PC-9 (cell line): ENCODE measurements around the gene RABGGTA. TPM values are rescaled to one million over a fixed set of nuclear protein-coding genes. Genes with fewer than 3 reads are reported as not detected.
"Not testable (repeated sequence)": the region's sequence is repeated elsewhere in the genome, so short reads cannot be mapped to it uniquely, and the experiment has no call there.

Experiments used
- BruUV-seq: library from RNA; stranded (reverse); fragments of 400-500 nt; replicated peaks from 2 replicates; lab custom pipeline; 2021; lab: Mats Ljungman, UMichigan
- CTCF ChIA-PET: fragments of 300-600 bp; sonication (Branson Sonifier 250); formaldehyde crosslinking; loops from one replicate; lab custom pipeline; 2022; ENCODE audit warnings: antibody characterized with exemption; lab: Charles Lee
- POLR2A ChIA-PET: fragments of 300-600 bp; sonication (Branson Sonifier 250); formaldehyde crosslinking; loops from one replicate; lab custom pipeline; 2022; ENCODE audit warnings: antibody characterized with exemption; ENCODE audit not compliant: unreplicated experiment; lab: Charles Lee
- DNase-seq, 2 experiments: peaks; one replicate each; pipeline versions ENCODE4 v3.0.0 to v3.0.0-alpha.2; 2015 to 2022; ENCODE audit warnings: mixed read lengths in 1 of 2
- H2AFZ ChIP-seq: fragments of 200-600 bp; sonication (generic); 2 replicates; pipeline ENCODE4 v1.8.1; 2017; ENCODE audit warnings: antibody characterized with exemption
- H3F3A ChIP-seq: fragments of 200-600 bp; sonication (generic); 2 replicates; pipeline ENCODE4 v1.8.1; 2017; ENCODE audit warnings: antibody characterized with exemption, mild to moderate bottlenecking, low read depth; ENCODE audit not compliant: insufficient read depth
- H3K27ac ChIP-seq: fragments of 200-600 bp; sonication (generic); 2 replicates; pipeline ENCODE4 v1.6.1; 2016; ENCODE audit warnings: mixed run types
- H3K27me3 ChIP-seq: fragments of 200-600 bp; sonication (generic); 2 replicates; pipeline ENCODE4 v1.6.1; 2016; ENCODE audit warnings: low read depth, mixed run types; ENCODE audit not compliant: insufficient read depth
- H3K36me3 ChIP-seq: fragments of 200-600 bp; sonication (generic); 2 replicates; pipeline ENCODE4 v1.6.1; 2016; ENCODE audit warnings: low read depth, mixed run types
- H3K4me1 ChIP-seq: fragments of 200-600 bp; sonication (generic); replicated peaks from 2 replicates; pipeline ENCODE4 v1.6.1; 2016; ENCODE audit warnings: mixed run types; ENCODE audit not compliant: insufficient read depth
- H3K4me2 ChIP-seq: fragments of 200-600 bp; sonication (generic); 2 replicates; pipeline ENCODE4 v1.6.1; 2017; ENCODE audit warnings: mixed run types
- H3K4me3 ChIP-seq: fragments of 200-600 bp; sonication (generic); 2 replicates; pipeline ENCODE4 v1.6.1; 2016; ENCODE audit warnings: mixed run types
- H3K79me2 ChIP-seq: fragments of 200-600 bp; sonication (generic); 2 replicates; pipeline ENCODE4 v1.6.1; 2017; ENCODE audit warnings: low read depth, mixed run types
- H3K9me2 ChIP-seq: fragments of 200-600 bp; sonication (generic); 2 replicates; pipeline ENCODE4 v1.8.1; 2017; ENCODE audit warnings: mild to moderate bottlenecking; ENCODE audit not compliant: insufficient read depth
- H3K9me3 ChIP-seq: fragments of 200-600 bp; sonication (generic); 2 replicates; pipeline ENCODE4 v1.8.1; 2016; ENCODE audit warnings: low read depth; ENCODE audit not compliant: insufficient read depth
- H4K20me1 ChIP-seq: fragments of 200-600 bp; sonication (generic); 2 replicates; pipeline ENCODE4 v1.8.1; 2017; ENCODE audit not compliant: insufficient read depth
- EZH2 ChIP-seq: fragments of 200-600 bp; sonication (generic); IDR thresholded peaks from 2 replicates; pipeline ENCODE4 v1.8.0; 2017; ENCODE audit warnings: antibody characterized with exemption, low read depth
- intact Hi-C: fragments of 100-400 bp; cut with micrococcal nuclease; formaldehyde crosslinking; loops from one replicate; pipeline ENCODE4 v1.10.0; 2022; ENCODE audit not compliant: unreplicated experiment
- total RNA-seq: library from RNA; stranded (reverse); gene quantifications from 2 replicates; pipeline ENCODE4 v1.2.3, GENCODE V29; 2021
- TF ChIP-seq, protein P1 (sequence below): fragments of 200-600 bp; sonication (generic); conservative IDR thresholded peaks from 2 replicates; pipeline ENCODE4 v1.6.1; 2017; ENCODE audit warnings: mixed run types, antibody characterized with exemption, mild to moderate bottlenecking, moderate library complexity

RABGGTA gene
- total RNA-seq, 1 experiment from 2014 or later = 25.2 TPM

DNA sequence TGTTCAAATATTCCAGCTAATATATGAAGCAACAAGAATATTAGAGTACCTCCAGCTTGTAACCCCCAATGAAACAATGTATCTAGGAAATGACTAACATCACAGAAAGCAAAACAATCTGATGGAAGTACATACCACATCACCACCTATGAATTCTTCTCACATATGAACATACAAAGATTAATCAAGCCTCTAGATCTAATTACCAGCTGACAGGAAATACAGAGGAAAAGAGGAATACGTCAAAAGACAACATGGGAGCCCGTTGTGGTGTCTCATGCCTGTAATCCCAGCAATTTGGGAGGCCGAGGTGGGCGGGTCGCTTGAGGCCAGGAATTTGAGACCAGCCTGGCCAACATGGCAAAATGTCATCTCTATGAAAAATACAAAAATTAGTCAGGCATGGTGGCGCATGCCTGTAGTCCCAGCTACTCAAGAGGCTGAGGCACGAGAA lies 46.8 kb downstream of the RABGGTA start:
- POLR2A ChIA-PET = no interaction called here
- BruUV-seq = no TSS peak
- CTCF ChIA-PET = no interaction called here
- no peaks in the 10 kb centered on the region for H3K9me3 ChIP-seq
- no peak for TF ChIP-seq EZH2
- TF ChIP-seq, protein P1, sequence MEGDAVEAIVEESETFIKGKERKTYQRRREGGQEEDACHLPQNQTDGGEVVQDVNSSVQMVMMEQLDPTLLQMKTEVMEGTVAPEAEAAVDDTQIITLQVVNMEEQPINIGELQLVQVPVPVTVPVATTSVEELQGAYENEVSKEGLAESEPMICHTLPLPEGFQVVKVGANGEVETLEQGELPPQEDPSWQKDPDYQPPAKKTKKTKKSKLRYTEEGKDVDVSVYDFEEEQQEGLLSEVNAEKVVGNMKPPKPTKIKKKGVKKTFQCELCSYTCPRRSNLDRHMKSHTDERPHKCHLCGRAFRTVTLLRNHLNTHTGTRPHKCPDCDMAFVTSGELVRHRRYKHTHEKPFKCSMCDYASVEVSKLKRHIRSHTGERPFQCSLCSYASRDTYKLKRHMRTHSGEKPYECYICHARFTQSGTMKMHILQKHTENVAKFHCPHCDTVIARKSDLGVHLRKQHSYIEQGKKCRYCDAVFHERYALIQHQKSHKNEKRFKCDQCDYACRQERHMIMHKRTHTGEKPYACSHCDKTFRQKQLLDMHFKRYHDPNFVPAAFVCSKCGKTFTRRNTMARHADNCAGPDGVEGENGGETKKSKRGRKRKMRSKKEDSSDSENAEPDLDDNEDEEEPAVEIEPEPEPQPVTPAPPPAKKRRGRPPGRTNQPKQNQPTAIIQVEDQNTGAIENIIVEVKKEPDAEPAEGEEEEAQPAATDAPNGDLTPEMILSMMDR = no peak
- DNase-seq = no peak
- H4K20me1 ChIP-seq = no peaks in the 10 kb centered on the region; the same call in 1 of the 2 replicates
- H3K4me2 ChIP-seq = no peak overlapping the region
- intact Hi-C loops = no loop called here
- H3K4me1 ChIP-seq = no peaks in the 10 kb centered on the region
- H2AFZ ChIP-seq = no peak overlapping the region
- H3K79me2 ChIP-seq = peaks cover 41% of the 10 kb centered on the region
- no peaks in the 10 kb centered on the region for H3K36me3 ChIP-seq
- H3F3A ChIP-seq = no peaks in the 10 kb centered on the region
- no peak overlapping the region for H3K27ac ChIP-seq
- no peak overlapping the region for H3K4me3 ChIP-seq
- no peaks in the 10 kb centered on the region for H3K9me2 ChIP-seq
- H3K27me3 ChIP-seq = no peaks in the 10 kb centered on the region

DNA sequence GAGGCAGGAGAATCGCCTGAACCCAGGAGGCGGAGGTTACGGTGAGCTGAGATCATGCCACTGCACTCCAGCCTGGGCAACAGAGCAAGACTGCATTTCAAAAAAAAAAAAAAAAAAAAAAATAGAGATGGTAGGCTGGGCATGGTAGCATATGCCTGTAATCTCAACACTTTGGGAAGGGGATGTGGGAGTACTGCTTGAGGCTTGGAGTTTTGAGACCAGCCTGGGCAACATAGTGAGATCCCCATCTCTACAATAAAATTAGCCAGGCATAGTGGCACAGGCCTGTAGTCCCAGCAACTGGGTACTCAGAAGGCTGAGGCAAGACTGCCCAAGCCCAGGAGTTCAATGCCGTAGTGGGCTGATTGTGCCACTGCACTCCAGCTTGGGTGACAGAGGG lies 48.4 kb downstream of the RABGGTA start:
- BruUV-seq, POLR2A ChIA-PET, CTCF ChIA-PET, DNase-seq, H2AFZ ChIP-seq, H3K4me2 ChIP-seq, H3K9me2 ChIP-seq, H3F3A ChIP-seq, H3K36me3 ChIP-seq, H3K27ac ChIP-seq, H3K9me3 ChIP-seq, H3K4me3 ChIP-seq, intact Hi-C loops, H3K27me3 ChIP-seq, H3K4me1 ChIP-seq, H4K20me1 ChIP-seq: not testable (repeated sequence)
- peaks cover 32% of the 10 kb centered on the region for H3K79me2 ChIP-seq

DNA sequence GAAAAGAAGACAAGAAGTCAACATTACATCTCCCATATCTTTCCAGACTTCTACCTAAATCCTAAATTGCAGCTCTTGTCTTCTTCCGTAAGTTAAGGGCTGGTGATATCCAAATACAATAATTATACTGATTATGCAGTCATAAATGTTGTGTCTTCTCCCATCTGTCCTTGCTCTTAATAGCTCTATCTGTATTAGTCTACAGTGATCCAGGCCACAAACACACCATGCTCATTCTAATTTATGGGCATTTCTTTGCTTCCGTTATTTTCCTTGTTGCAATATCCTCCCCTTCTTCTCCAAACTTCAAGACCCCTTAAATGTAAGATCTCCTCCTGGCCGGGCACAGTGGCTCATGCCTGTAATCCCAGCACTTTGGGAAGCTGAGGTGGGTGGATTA lies 51.9 kb downstream of the RABGGTA start:
- intact Hi-C loops = no loop called here
- no peak overlapping the region for H3K27ac ChIP-seq
- no peaks in the 10 kb centered on the region for H3K27me3 ChIP-seq
- H3K4me3 ChIP-seq = no peak overlapping the region
- no peaks in the 10 kb centered on the region for H3K9me3 ChIP-seq
- DNase-seq = no peak
- H3K4me2 ChIP-seq = no peak overlapping the region
- POLR2A ChIA-PET = interaction anchor here (0.7 kb wide), 1 partner anchor 163 kb away, joined by 3 read pairs; no protein-coding TSS in a partner anchor
- no TSS peak for BruUV-seq
- TF ChIP-seq, protein P1 = no peak
- no peak for TF ChIP-seq EZH2
- H3K9me2 ChIP-seq = no peaks in the 10 kb centered on the region
- no peak overlapping the region for H2AFZ ChIP-seq
- H3K36me3 ChIP-seq = no peaks in the 10 kb centered on the region
- no peaks in the 10 kb centered on the region; the same call in 1 of the 2 replicates for H4K20me1 ChIP-seq
- CTCF ChIA-PET = interaction anchor here (0.7 kb wide), 1 partner anchor 80 kb away, joined by 10 read pairs; no protein-coding TSS in a partner anchor
- H3F3A ChIP-seq = no peaks in the 10 kb centered on the region
- H3K4me1 ChIP-seq = 0 out of 2 replicates have a peak, but pooled peaks cover 3% of the 10 kb centered on the region
- H3K79me2 ChIP-seq = peaks cover 8% of the 10 kb centered on the region; the same call in 1 of the 2 replicates
